ENCODE data around the gene MEIG1. TPM values are rescaled to one million over a fixed set of nuclear protein-coding genes. Genes with fewer than 3 reads are reported as not detected.
"Not testable (repeated sequence)": the region's sequence is repeated elsewhere in the genome, so short reads cannot be mapped to it uniquely, and the experiment has no call there.

MEIG1 gene
- total RNA-seq, 1 donor from 2014 or later, result not detected

GRCh38 chr10:14954934-14955333 lies 4.3 kb upstream of the MEIG1 start:
- DNase-seq, result no peak

GRCh38 chr10:14958872-14959220 lies 342 bp upstream of the MEIG1 start:
- no peak for DNase-seq

GRCh38 chr10:14967897-14968296 lies 8.7 kb downstream of the MEIG1 start:
- no peak for DNase-seq

GRCh38 chr10:14971867-14972448 lies 12.8 kb downstream of the MEIG1 start:
- peak; percentile 38 for DNase-seq

- not testable (repeated sequence) for DNase-seq
Observed at GRCh38 chr10:14974153-14974998, 15.2 kb downstream of the MEIG1 start.

- peak; percentile 15 for DNase-seq
Observed at GRCh38 chr10:14975672-14976273, 16.6 kb downstream of the MEIG1 start.

GRCh38 chr10:14982744-14983143 lies 23.6 kb downstream of the MEIG1 start:
- no peak for DNase-seq

- DNase-seq, result not testable (repeated sequence)
Observed at GRCh38 chr10:14989552-14989951, 30.4 kb downstream of the MEIG1 start.

GRCh38 chr10:14991035-14991749 lies 32.0 kb downstream of the MEIG1 start:
- DNase-seq, result peak; percentile 40

GRCh38 chr10:14992336-14992735 lies 33.1 kb downstream of the MEIG1 start:
- DNase-seq, result not testable (repeated sequence)

GRCh38 chr10:14993500-14994455 lies 34.6 kb downstream of the MEIG1 start:
- not testable (repeated sequence) for DNase-seq

GRCh38 chr10:14995964-14996565 lies 36.9 kb downstream of the MEIG1 start:
- DNase-seq, result no peak

GRCh38 chr10:15013530-15013929 lies 54.3 kb downstream of the MEIG1 start:
- not testable (repeated sequence) for DNase-seq

GRCh38 chr10:15015451-15015850 lies 56.3 kb downstream of the MEIG1 start:
- DNase-seq, result no peak

- not testable (repeated sequence) for DNase-seq
Observed at GRCh38 chr10:15020966-15021365, 61.8 kb downstream of the MEIG1 start.

Other genes with a start within 250 kb of the MEIG1 start
- 60.6 and 129 TPM in 2 replicates for gene FAM107B, start 184.5 kb upstream of the MEIG1 start, total RNA-seq
- gene CDNF, start 121.4 kb upstream of the MEIG1 start, total RNA-seq, result 0.56 and 1.9 TPM in 2 replicates
- 8.8 and 17.6 TPM in 2 replicates for gene HSPA14, start 121.1 kb upstream of the MEIG1 start, total RNA-seq
- 19.2 and 19.7 TPM in 2 replicates for gene MSANTD7, start 121.1 kb upstream of the MEIG1 start, total RNA-seq
- 17.7 and 23.5 TPM in 2 replicates for gene SUV39H2, start 80.5 kb upstream of the MEIG1 start, total RNA-seq
- 8.8 and 11.6 TPM in 2 replicates for gene DCLRE1C, start 5.3 kb upstream of the MEIG1 start, total RNA-seq
- 0.33 and 0.51 TPM in 2 replicates for gene OLAH, start 84.6 kb downstream of the MEIG1 start, total RNA-seq
- gene ACBD7, start 129.4 kb downstream of the MEIG1 start, total RNA-seq, result 0.85 and 6.0 TPM in 2 replicates
- 12.3 and 12.8 TPM in 2 replicates for gene RPP38, start 138.0 kb downstream of the MEIG1 start, total RNA-seq
- 40.6 and 70.3 TPM in 2 replicates for gene NMT2, start 209.3 kb downstream of the MEIG1 start, total RNA-seq

All from dermis blood vessel endothelial cell (primary cell).